OCI-LY1 (cell line): ENCODE results near the gene LDLRAD2.

ENCODE experiments used
- EZH2 ChIP-seq: fragments of 200-600 bp; sonication (generic), shearing (Covaris generic); IDR thresholded peaks from 2 replicates; pipeline ENCODE4 v1.8.0; 2017; ENCODE audit warnings: borderline replicate concordance, mixed run types, mild to moderate bottlenecking, antibody characterized with exemption, low read length, moderate library complexity, mixed read lengths
- TF ChIP-seq, protein P1 (sequence below): fragments of 200-600 bp; sonication (generic), shearing (Covaris generic); IDR thresholded peaks from 2 replicates; pipeline ENCODE4 v1.5.1; 2017; ENCODE audit warnings: mild to moderate bottlenecking, antibody characterized with exemption, low read length, moderate library complexity, mixed read lengths

- TF ChIP-seq, protein P1, sequence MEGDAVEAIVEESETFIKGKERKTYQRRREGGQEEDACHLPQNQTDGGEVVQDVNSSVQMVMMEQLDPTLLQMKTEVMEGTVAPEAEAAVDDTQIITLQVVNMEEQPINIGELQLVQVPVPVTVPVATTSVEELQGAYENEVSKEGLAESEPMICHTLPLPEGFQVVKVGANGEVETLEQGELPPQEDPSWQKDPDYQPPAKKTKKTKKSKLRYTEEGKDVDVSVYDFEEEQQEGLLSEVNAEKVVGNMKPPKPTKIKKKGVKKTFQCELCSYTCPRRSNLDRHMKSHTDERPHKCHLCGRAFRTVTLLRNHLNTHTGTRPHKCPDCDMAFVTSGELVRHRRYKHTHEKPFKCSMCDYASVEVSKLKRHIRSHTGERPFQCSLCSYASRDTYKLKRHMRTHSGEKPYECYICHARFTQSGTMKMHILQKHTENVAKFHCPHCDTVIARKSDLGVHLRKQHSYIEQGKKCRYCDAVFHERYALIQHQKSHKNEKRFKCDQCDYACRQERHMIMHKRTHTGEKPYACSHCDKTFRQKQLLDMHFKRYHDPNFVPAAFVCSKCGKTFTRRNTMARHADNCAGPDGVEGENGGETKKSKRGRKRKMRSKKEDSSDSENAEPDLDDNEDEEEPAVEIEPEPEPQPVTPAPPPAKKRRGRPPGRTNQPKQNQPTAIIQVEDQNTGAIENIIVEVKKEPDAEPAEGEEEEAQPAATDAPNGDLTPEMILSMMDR: no peak
- no peak for TF ChIP-seq EZH2
Measured at GRCh38 chr1:21833392-21833976, 21.4 kb downstream of the LDLRAD2 start.
